OCI-LY7 (cell line): ENCODE data around the gene CD177. TPM values are rescaled to one million over a fixed set of nuclear protein-coding genes. Genes with fewer than 3 reads are reported as not detected.
"Not testable (repeated sequence)": the region's sequence is repeated elsewhere in the genome, so short reads cannot be mapped to it uniquely, and the experiment has no call there.

ENCODE experiments used
- BruUV-seq: library from RNA; stranded (reverse); fragments of 400-500 nt; replicated peaks from 2 replicates; lab custom pipeline; 2021; lab: Mats Ljungman, UMichigan
- CTCF ChIA-PET: fragments of 300-600 bp; sonication (Branson Sonifier 250); formaldehyde crosslinking; loops from one replicate; lab custom pipeline; 2022; ENCODE audit warnings: antibody characterized with exemption; ENCODE audit not compliant: unreplicated experiment; lab: Charles Lee
- POLR2A ChIA-PET: fragments of 300-600 bp; sonication (Branson Sonifier 250); formaldehyde crosslinking; loops from one replicate; lab custom pipeline; 2022; ENCODE audit warnings: antibody characterized with exemption; lab: Charles Lee
- DNase-seq: peaks from one replicate; pipeline ENCODE4 v3.0.0-alpha.2; 2015; ENCODE audit warnings: low spot score
- H2AFZ ChIP-seq: fragments of 200-600 bp; sonication (generic), shearing (Covaris generic); 2 replicates; pipeline ENCODE4 v1.6.1; 2014; ENCODE audit warnings: mild to moderate bottlenecking, antibody characterized with exemption, low read length, moderate library complexity
- H3K27ac ChIP-seq: fragments of 200-600 bp; sonication (generic); 2 replicates; pipeline ENCODE4 v1.5.1; 2014; ENCODE audit warnings: mixed run types, low read depth, mild to moderate bottlenecking, moderate library complexity, low read length, inconsistent platforms; ENCODE audit not compliant: poor library complexity, severe bottlenecking
- H3K36me3 ChIP-seq: fragments of 200-600 bp; sonication (generic); 2 replicates; pipeline ENCODE4 v1.6.1; 2014; ENCODE audit warnings: mild to moderate bottlenecking, antibody characterized with exemption, low read length, moderate library complexity, mixed read lengths; ENCODE audit not compliant: insufficient read depth
- H3K4me1 ChIP-seq: fragments of 200-600 bp; sonication (generic); 2 replicates; pipeline ENCODE4 v1.5.1; 2014; ENCODE audit warnings: mild to moderate bottlenecking, low read length; ENCODE audit not compliant: insufficient read depth, poor library complexity, severe bottlenecking
- H3K4me2 ChIP-seq: fragments of 200-600 bp; sonication (generic); 2 replicates; pipeline ENCODE4 v1.6.1; 2014; ENCODE audit warnings: mild to moderate bottlenecking, low read length
- H3K4me3 ChIP-seq: fragments of 200-600 bp; sonication (generic); 2 replicates; pipeline ENCODE4 v1.5.1; 2014; ENCODE audit warnings: mild to moderate bottlenecking, low read depth, low read length; ENCODE audit not compliant: poor library complexity, severe bottlenecking
- H3K79me2 ChIP-seq: fragments of 200-600 bp; sonication (generic); 2 replicates; pipeline ENCODE4 v1.6.1; 2016; ENCODE audit warnings: low read depth, mild to moderate bottlenecking, low read length, moderate library complexity, mixed read lengths; ENCODE audit not compliant: insufficient read depth
- H3K9me2 ChIP-seq: fragments of 200-600 bp; sonication (generic); 2 replicates; pipeline ENCODE4 v1.6.1; 2016; ENCODE audit warnings: mild to moderate bottlenecking, low read length, mixed read lengths; ENCODE audit not compliant: insufficient read depth
- H3K9me3 ChIP-seq: fragments of 200-600 bp; sonication (generic); 2 replicates; pipeline ENCODE4 v1.6.1; 2014; ENCODE audit warnings: mild to moderate bottlenecking, mixed run types, low read length, mixed read lengths
- H4K20me1 ChIP-seq: fragments of 200-600 bp; sonication (generic); 2 replicates; pipeline ENCODE4 v1.6.1; 2014; ENCODE audit warnings: mild to moderate bottlenecking, antibody characterized with exemption, low read length, moderate library complexity, mixed read lengths; ENCODE audit not compliant: insufficient read depth
- EZH2phosphoT487 ChIP-seq: fragments of 200-600 bp; sonication (generic); IDR thresholded peaks from 2 replicates; pipeline ENCODE4 v1.6.1; 2018; ENCODE audit warnings: low read depth, borderline replicate concordance, mild to moderate bottlenecking, mixed run types, antibody characterized with exemption, low read length, moderate library complexity, mixed read lengths
- intact Hi-C: fragments of 100-400 bp; cut with micrococcal nuclease; formaldehyde crosslinking; loops from one replicate; pipeline ENCODE4 v1.10.0; 2022; ENCODE audit not compliant: unreplicated experiment
- total RNA-seq, 2 experiments: library from RNA; depleted of rRNA in 1 of 2; stranded (reverse); fragments of >200 nt in 1 of 2; shearing (Covaris generic) in 1 of 2; gene quantifications; 2 replicates each; pipeline ENCODE4 v1.2.3, GENCODE V29; 2014 to 2022
- TF ChIP-seq, protein P1 (sequence below): fragments of 200-600 bp; sonication (generic); conservative IDR thresholded peaks from 2 replicates; pipeline ENCODE4 v1.5.1; 2014; ENCODE audit warnings: mild to moderate bottlenecking, antibody characterized with exemption, low read length, moderate library complexity, mixed read lengths

The CD177 gene
- total RNA-seq, 2 experiments from 2014 or later, result not detected

DNA sequence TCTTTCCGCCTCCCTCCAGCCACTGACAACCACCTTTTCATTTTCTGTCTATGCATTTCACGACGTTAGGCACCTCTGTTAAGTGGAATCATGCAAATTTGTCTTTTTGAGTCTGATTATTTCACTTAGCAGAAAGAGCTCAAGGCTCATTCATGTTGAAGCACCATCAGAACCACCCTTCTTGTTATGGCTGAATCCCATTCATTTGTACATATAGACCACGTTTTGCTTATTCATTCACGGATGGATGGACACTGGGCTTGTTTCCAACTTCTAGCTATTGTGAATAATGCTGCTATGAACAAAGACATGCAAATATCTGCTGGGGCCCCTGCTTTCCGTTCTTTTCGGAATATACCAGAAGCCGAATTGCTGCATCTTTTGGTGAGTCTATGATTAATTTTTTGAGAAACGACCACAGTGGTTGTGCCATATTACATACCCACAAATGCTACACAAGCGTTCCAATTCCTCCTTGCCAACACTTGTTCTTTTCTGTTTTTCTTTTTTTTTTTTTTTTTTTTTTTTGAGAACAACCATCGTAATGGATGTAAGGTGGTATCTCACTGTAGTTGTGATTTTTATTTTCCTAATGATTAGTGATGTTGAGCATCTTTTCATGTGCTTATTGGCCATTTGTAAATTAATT is 37.5 kb downstream of the CD177 start:
- H3K4me3 ChIP-seq, H4K20me1 ChIP-seq, DNase-seq, CTCF ChIA-PET, H3K9me3 ChIP-seq, H3K79me2 ChIP-seq, BruUV-seq, H3K4me1 ChIP-seq, H2AFZ ChIP-seq, H3K36me3 ChIP-seq, H3K9me2 ChIP-seq, H3K27ac ChIP-seq, H3K4me2 ChIP-seq, POLR2A ChIA-PET, intact Hi-C loops: not testable (repeated sequence)

DNA sequence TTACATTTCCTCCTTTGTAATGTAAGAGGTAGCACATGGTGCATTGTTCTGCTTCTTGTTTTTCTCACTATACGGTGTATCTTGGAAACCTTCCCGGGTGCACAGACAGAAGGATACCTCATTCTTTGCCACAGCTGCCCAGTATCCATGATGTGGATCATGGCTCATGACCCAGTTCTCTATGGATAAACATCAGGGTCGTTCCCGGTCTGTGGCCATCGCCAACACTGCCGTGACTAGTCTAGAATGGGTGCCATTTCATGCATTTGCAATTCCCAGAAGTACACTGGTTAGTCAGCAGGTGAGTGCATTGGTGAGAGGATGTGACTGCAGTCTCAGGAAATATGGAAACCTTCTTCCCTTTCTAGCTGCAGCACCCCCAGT is 38.1 kb downstream of the CD177 start:
- H3K9me3 ChIP-seq, H3K9me2 ChIP-seq, H4K20me1 ChIP-seq, POLR2A ChIA-PET, H2AFZ ChIP-seq, H3K4me1 ChIP-seq, H3K79me2 ChIP-seq, BruUV-seq, H3K4me2 ChIP-seq, CTCF ChIA-PET, H3K36me3 ChIP-seq, intact Hi-C loops, H3K27ac ChIP-seq, DNase-seq, H3K4me3 ChIP-seq: not testable (repeated sequence)

GRCh38 chr19:43393501-43393900 is 40.0 kb downstream of the CD177 start:
- H3K4me3 ChIP-seq, POLR2A ChIA-PET, H4K20me1 ChIP-seq, DNase-seq, H3K4me2 ChIP-seq, H2AFZ ChIP-seq, H3K9me2 ChIP-seq, H3K27ac ChIP-seq, H3K36me3 ChIP-seq, H3K79me2 ChIP-seq, BruUV-seq, CTCF ChIA-PET, intact Hi-C loops, H3K4me1 ChIP-seq, H3K9me3 ChIP-seq: not testable (repeated sequence)

- no peak for TF ChIP-seq EZH2phosphoT487
- TF ChIP-seq, protein P1, sequence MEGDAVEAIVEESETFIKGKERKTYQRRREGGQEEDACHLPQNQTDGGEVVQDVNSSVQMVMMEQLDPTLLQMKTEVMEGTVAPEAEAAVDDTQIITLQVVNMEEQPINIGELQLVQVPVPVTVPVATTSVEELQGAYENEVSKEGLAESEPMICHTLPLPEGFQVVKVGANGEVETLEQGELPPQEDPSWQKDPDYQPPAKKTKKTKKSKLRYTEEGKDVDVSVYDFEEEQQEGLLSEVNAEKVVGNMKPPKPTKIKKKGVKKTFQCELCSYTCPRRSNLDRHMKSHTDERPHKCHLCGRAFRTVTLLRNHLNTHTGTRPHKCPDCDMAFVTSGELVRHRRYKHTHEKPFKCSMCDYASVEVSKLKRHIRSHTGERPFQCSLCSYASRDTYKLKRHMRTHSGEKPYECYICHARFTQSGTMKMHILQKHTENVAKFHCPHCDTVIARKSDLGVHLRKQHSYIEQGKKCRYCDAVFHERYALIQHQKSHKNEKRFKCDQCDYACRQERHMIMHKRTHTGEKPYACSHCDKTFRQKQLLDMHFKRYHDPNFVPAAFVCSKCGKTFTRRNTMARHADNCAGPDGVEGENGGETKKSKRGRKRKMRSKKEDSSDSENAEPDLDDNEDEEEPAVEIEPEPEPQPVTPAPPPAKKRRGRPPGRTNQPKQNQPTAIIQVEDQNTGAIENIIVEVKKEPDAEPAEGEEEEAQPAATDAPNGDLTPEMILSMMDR, result no peak
- no peaks in the 10 kb centered on the region for H3K36me3 ChIP-seq
- BruUV-seq, result no TSS peak
- ChIA-PET POLR2A (interaction anchor here (0.5 to 0.6 kb wide), 2 partner anchors 45 to 1385 kb away, joined by 3 read pairs; no protein-coding TSS in a partner anchor), CTCF (no interaction called here)
- H3K27ac ChIP-seq, result no peak overlapping the region
- no peaks in the 10 kb centered on the region for H3K9me2 ChIP-seq
- H3K79me2 ChIP-seq, result no peaks in the 10 kb centered on the region
- DNase-seq, result no peak
- H3K4me3 ChIP-seq, result no peak overlapping the region
- H4K20me1 ChIP-seq, result no peaks in the 10 kb centered on the region
- H3K4me1 ChIP-seq, result no peaks in the 10 kb centered on the region
- H3K4me2 ChIP-seq, result no peak overlapping the region
- no peak overlapping the region for H2AFZ ChIP-seq
- H3K9me3 ChIP-seq, result no peaks in the 10 kb centered on the region
- intact Hi-C loops, result no loop called here
These were observed 42.1 kb downstream of the CD177 start for GRCh38 chr19:43395561-43395960.
